22Rv1 (cell line): ENCODE measurements around the gene NRXN2.

Source experiments
- ZFX ChIP-seq: fragments of 450-650 bp; IDR thresholded peaks from 2 replicates; pipeline ENCODE4 v1.6.1; 2017; ENCODE audit warnings: antibody characterized with exemption, borderline replicate concordance
- TF ChIP-seq, protein P1 (sequence below): fragments of 450-650 bp; IDR thresholded peaks from 2 replicates; pipeline ENCODE4 v1.5.1; 2017; ENCODE audit warnings: mild to moderate bottlenecking

- TF ChIP-seq, protein P1, sequence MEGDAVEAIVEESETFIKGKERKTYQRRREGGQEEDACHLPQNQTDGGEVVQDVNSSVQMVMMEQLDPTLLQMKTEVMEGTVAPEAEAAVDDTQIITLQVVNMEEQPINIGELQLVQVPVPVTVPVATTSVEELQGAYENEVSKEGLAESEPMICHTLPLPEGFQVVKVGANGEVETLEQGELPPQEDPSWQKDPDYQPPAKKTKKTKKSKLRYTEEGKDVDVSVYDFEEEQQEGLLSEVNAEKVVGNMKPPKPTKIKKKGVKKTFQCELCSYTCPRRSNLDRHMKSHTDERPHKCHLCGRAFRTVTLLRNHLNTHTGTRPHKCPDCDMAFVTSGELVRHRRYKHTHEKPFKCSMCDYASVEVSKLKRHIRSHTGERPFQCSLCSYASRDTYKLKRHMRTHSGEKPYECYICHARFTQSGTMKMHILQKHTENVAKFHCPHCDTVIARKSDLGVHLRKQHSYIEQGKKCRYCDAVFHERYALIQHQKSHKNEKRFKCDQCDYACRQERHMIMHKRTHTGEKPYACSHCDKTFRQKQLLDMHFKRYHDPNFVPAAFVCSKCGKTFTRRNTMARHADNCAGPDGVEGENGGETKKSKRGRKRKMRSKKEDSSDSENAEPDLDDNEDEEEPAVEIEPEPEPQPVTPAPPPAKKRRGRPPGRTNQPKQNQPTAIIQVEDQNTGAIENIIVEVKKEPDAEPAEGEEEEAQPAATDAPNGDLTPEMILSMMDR = no peak
- no peak for TF ChIP-seq ZFX
Measured at GRCh38 chr11:64719406-64719805, 3.6 kb downstream of the NRXN2 start.
